ENCODE measurements around the gene KCNJ3.

The KCNJ3 gene, protein sequence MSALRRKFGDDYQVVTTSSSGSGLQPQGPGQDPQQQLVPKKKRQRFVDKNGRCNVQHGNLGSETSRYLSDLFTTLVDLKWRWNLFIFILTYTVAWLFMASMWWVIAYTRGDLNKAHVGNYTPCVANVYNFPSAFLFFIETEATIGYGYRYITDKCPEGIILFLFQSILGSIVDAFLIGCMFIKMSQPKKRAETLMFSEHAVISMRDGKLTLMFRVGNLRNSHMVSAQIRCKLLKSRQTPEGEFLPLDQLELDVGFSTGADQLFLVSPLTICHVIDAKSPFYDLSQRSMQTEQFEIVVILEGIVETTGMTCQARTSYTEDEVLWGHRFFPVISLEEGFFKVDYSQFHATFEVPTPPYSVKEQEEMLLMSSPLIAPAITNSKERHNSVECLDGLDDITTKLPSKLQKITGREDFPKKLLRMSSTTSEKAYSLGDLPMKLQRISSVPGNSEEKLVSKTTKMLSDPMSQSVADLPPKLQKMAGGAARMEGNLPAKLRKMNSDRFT

DNA sequence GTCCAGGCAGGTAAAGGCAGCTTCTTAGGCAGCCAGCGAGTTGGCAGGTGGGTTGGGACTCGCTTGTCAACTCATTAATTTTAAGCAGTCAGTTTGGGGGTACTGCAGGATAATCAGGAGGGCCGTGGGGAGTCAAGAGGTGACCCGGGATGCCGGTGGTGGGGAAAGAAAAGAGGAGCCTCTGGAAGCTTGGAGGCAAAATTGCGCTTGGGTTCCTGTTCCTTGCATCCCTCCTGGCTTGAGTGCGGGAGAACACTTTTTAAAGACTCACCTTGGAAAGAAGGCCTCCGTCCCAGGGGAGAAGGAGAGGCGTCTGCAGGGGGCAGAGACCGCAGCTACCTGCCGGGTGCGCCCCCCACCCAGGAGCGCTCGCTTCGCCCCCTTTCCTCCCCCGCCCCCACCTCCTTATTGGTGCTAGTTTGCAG, at the start of gene KCNJ3:
KCNJ3 (plus strand) TSS at position 400 of the 425 bp plus-strand sequence. CDS start 81 bp downstream, outside the sequence.
- DNase-seq: no peak

DNA sequence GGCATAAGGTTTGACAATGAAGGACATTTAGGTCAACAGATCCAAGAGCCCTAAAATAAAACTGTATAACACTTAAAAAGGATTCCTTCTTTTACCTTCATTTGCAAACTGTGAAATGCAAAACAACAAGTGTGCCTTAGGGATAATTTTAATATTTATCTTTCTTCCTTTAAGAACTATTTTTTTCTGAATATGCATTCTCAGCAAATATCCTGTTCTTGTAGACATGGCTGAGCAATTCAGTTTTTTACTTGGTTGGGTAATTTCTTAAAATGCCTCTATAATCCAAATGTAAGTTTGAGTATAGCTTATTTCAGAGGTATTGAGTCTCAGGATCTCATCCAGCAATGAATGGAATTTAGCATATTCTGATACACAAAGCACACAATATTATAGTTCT, 43.0 kb upstream of the KCNJ3 start:
- no peak for DNase-seq

DNA sequence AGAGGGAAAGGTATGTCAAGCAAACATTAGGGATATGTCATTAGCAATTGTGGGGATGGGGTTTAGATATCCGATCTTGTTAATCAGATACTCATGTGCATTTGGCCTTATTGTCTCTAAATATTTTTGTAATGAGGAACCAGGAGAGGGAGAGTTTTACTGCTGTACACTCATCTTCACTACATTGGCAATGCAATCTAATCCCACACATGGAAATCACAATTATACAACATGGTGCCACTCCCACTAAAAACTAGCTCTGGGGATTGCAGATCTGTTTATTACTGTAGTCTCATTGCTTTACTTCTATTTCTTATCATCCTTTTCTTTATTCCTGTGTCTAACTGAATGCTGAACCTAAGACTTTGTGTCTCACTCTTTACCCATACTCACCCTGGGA, 39.6 kb upstream of the KCNJ3 start:
- no peak for DNase-seq

DNA sequence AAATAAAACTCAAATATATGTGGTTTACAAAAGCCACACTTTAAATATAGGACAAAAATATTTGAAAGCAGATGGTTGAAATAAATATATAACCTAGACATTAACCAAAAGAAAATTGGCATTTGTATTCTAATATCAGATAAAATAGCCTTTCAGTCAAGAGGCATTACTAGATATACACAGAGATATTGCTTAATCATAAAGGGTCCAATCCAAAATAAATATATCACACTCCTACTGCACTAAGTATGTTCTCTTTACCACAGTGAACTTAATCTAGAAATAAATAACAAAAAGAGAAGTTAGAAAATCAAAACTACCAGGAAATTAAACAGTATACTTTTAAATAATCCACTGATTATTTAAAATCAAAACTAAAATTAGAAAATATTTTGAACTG, 34.2 kb upstream of the KCNJ3 start:
- DNase-seq: no peak

DNA sequence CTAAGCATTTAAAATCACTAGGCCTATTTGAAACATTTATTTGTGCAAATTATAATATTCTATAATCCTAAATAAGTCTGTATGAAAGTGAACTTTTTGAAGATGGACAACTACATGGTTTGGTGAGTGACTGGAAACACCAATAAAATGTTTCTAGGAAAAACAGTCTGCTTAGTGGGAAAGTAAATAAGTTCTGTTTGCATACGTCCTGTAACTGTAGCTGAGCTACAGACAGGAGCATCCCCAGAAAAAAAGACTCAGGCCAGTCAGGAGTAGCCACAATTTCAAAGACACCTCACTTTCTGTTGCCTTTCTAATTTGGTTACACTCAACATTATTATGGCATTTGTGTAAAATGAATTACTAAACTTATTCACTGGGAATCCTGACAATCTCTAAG, 28.4 kb upstream of the KCNJ3 start:
- no peak for DNase-seq

DNA sequence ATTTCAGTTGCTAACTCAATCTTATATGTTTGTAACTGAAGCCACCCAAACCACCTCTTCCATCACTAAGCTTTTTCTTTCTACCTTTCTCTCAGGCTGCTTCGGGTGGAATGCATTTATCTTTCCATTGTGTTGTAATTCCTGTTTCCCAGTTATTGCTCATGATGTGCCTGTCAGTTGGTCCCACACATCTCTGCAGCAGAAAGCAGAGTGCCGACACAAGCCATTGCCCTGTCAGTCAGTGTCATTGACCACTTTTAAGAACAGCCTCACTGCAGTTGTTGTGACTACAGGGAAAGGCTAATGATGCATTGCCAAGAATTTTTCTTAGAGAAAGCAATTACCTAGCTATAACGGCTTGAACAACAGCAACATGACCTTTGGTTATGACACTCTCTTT, 24.8 kb upstream of the KCNJ3 start:
- no peak for DNase-seq

DNA sequence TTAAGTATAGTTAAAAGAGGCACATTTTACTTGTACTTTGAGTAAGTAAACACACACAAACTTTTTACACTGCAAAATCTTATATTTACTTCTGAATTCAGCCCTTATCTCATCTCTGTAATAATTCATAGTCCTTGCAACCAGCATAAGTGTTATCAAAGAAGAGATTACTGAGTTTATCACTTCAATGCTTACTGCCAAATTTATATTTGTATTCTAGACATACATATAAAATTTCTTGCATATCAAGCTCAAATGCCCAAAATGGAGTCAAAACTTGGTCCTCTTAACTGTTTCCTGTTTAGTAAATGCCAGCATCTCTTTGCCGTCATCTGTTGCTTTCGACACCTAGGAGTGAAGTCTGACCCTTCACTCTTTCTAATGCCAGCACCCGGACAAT, 21.1 kb upstream of the KCNJ3 start:
- DNase-seq: no peak

DNA sequence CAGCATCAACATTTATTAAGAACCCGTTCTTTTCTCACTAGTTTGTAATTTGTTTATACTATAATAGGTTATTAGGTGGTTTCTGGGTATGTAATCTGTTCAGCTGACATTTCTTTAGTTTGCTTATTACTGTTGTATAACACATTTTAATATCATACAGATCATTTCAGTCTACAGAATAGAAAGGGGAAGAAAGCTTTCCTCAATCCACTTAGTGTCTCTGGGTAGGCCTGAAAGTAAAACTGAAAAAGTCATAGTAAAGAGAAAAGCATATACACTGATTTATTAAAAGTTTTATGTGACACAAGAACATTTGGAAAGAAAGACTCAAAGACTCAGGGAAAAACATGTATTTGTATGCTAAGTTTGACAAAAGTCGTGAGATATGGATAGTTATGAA, 16.8 kb upstream of the KCNJ3 start:
- no peak for DNase-seq

DNA sequence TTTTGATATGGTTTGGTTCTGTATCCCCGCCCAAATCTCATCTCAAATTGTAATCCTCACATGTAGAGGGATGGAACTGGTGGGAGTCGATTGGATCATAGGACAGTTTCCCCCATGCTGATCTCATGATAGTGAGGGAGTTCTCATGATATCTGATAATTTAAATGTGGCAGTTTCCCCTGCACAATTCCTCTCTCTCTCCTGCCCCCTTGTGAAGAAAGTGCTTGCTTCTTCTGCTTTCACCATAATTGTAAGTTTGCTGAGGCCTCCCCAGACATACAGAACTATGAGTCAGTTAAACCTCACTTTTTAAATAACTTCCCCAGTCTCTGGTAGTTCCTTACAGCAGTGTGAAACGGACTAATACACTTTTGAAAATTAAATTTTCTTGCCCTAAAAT, 12.3 kb upstream of the KCNJ3 start:
- DNase-seq: no peak

DNA sequence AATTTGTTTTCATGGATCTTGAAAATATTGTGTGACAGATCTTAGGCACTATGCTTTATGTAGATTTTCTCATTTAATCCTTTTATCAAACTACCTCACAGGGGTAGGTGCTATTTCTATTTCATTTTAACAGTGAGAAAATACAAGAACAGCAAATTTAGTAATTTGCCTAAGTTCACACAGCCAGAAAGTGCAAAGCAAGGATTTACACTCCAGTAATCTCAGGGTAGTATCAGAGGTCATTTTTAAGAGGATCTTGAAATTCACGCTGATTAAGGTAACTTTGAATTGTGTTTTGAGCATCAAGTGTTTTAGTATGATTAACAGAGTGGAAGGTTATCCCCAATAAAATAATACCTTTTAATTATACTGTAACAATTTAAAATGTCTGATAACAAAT, 10.1 kb upstream of the KCNJ3 start:
- DNase-seq: no peak

DNA sequence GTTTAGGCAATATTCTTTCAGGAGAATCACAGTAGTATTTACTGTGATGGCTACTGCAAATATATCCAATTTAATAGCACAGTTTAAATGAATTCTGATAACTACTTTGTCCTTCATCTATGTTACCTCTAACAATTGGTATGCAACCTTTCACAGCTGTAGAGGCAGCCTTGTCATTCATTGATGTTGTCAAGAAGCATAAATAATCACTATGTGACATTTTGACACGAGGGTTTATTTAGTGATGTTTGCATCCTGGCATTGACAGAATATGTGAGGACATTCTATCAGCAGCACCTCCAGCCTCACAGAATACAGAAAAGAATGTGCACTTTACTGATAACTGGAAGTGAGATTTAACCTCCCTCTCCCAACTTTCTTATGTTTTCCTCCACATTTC, 9.3 kb upstream of the KCNJ3 start:
- DNase-seq: no peak

DNA sequence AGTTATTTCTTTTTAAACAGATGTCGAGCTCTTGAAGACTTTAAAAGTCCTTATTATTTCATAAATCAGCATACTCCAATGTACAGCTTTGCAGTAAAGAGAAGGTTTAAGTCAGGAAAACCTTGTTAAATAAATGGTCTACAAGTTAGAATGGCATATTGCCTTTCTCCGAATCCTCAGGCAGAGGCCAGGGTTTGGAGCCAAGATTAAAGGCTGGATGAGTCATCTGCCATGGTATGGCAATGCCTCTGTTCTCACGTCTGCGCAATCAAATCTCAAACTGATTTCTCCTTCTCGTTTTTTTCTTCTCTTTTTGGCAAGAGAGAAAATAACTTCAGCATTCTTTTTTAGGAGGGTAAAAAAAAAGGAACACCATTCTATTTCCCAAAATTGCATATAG, 5.6 kb upstream of the KCNJ3 start:
- no peak for DNase-seq

DNA sequence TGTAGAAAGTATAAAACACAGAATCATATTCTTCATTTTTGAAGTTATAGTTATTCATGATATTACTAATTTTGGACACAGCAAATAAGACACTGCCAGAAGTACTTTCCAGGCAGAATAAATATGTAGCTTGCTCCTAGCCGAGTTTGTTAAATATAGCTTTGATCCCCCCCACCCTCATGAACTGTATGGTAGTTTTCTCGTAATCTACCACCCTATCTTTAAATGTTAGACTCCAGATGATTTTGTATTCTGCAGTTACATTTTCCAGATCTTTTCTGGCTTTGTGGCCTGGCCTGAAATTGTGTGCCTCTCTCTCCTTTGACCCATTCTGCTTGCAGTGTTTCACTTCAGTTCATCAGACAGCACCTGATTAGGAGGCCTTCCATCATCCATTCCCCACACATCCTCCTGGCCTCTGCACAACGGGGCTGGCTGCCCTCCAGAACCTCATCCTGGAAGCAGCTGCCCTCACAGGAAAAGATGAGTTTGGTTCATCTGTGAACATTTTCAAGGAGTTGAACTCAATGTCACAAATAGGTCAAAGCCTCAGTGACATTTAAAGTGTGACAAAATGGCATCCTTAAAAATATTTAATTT, 4.7 kb upstream of the KCNJ3 start:
- DNase-seq: no peak

DNA sequence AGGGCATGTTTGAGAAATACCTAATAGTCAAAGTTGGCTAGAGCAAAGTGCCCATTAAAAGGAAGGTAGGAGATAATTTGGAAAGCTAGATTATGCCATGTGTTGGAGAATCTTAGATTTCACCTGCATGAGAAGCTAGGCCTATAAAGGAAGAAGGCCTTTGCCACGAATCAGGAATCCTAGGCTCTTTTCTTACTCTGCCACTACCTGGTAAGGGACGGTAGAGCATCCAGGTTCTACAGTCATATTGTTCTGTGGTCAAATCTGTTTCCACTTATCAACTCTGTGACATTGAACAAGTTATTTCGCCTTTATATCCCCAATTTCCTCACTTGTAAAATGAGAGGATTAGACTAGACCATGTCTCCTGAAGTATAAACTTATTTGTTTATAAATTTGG, 3.6 kb upstream of the KCNJ3 start:
- no peak for DNase-seq

DNA sequence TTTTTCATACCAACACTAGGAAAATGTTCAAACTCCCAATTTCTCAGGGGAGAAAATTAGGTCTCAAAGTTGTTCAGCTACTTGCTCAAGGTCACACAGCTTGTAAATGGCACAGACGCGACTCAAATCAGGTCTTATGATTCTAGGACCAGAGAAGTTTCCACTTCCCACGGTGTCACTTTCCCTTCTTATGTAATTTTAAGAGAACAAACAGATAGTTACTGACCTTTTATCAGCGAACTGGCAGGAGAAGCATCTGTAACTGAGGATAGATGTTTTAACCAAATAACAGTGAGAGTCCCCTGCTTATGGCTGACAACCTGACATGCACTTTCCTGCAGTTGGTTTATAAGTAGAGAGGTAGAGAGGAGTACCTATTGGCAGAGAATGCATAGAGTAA, 2.1 kb upstream of the KCNJ3 start:
- DNase-seq: no peak

DNA sequence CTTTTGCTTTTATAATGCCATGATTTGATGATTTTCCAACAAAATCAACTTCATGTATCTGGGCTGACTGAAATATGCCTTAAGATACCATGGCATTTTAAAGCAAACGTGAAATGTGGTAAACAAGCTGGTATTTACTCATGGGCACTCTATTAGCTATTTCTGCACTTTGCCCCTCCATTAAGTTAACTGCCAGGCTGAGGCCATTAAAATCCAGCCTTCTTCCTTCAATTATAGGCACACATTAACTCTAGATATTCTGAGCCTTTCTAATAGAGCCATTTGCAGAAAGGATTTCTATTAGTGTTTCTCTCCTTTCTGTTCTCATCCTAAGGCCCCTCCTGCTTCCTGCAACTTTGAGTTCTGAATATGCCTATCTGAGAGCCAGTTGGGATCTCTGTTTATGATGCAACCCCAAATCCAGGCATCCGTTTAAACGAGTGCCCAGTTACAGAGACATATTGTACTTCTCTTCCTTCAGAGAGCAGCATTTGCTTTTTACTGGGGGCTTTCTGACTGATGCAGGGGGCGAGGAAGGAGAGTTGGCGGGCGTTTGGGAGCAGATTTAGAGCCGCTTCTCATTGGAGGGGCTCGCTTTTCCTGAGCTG, 1.6 kb upstream of the KCNJ3 start:
- DNase-seq: no peak

DNA sequence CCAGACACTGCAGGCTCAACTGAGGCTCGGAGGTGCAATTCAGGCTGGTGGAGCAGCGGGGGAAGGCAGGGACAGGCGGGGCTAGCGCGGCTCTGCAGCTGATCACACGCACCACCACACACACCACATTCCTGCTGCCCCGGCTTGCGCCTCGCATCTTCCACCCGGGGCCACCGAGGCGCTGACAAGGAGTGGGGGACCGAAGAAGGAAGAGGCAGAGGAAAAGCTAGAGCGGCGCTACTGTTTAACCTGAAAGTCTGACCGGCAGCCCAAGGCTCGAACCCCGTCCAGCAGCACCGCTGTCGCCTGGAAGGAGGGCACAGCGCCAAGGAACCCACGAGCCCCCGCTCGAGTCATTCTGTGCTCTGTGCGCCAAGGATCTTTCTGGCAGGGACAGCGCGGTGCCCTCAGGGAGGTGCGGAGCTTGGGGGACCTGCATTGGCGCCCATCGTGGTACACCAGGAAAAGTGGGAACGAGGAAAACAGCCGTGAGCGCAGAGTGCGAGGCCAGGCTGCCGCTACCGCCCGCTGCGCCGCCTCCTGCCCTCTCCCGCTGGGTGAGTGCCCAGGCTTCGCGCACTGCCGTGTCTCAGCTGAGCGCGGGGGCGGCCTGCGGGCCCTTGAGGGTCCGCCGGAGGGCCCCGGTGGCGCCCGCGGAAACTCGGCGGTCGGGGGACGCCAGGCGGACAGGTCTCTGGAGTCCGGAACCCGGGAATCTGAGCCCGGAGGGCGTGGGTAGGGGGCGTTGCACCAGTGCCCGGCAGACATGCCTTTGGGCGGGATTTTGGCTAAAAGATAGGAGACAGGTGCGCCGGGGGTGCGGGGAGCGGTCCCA, 860 bp upstream of the KCNJ3 start:
- DNase-seq: no peak

DNA sequence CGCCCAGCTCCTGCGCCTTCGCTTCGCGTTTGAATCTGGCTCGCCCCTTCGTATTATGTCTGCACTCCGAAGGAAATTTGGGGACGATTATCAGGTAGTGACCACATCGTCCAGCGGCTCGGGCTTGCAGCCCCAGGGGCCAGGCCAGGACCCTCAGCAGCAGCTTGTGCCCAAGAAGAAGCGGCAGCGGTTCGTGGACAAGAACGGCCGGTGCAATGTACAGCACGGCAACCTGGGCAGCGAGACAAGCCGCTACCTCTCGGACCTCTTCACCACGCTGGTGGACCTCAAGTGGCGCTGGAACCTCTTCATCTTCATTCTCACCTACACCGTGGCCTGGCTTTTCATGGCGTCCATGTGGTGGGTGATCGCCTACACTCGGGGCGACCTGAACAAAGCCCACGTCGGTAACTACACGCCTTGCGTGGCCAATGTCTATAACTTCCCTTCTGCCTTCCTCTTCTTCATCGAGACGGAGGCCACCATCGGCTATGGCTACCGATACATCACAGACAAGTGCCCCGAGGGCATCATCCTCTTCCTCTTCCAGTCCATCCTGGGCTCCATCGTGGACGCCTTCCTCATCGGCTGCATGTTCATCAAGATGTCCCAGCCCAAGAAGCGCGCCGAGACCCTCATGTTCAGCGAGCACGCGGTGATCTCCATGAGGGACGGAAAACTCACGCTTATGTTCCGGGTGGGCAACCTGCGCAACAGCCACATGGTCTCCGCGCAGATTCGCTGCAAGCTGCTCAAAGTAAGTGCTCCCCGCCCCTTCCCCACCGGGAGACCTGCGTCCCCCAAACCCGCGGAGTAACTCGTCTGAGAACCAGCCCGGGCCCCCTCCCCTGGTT, 453 bp downstream of the KCNJ3 start:
- no peak for DNase-seq

DNA sequence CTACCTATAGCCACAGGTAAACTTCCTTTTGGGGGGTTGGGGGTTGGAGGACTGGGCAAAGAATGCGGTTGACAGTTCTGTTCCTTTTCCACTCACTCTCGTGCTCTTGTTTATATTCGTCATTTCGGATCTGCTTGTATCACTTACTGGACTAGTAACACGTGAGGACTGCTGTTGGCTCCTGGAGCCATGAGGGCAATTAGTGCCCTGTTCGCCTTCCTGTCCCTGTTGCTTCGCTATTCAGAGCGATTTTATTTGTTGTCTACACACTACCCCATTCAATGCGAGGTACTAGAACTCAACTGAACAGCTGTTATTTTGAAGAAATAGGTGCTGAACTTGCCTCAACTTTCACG, 1.1 kb downstream of the KCNJ3 start:
- DNase-seq: no peak

DNA sequence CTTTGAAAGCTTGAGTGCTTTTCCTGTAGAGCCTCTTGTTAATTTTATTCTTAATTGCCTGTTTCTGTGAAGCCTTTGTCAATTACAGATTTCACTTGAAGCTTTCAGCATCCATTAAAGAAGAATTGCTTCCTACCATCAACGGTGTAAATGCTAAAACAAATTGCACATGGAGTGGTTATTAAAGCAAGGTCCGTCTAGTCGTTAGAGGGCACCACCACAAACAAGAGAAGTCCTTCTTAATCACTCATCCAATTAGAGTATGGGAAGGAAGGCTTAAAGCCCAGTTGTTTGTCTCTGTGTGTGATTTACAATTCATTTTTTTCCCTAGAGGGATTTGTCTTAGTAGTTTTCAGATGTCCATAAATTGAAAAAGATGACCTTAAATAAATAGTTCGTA, 1.6 kb downstream of the KCNJ3 start:
- no peak for DNase-seq

DNA sequence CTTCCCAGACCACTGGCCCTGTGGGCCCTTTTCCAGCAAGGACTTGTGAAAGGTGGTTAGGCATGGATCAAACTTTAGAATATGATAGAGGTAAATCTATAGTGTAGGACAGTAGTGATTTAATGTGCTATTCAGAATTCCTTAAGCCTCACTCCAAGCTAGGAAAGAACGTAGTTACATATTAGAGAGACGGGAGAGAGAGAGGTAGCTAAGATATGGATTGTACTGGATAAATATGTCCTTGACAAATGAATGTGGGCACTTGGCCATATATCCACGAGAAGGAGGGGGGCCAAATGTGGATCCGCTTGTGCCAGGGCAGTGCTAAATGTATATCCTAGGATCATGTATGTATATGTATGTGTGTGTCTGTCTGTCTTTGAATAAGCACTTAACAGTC, 6.5 kb downstream of the KCNJ3 start:
- DNase-seq: no peak

DNA sequence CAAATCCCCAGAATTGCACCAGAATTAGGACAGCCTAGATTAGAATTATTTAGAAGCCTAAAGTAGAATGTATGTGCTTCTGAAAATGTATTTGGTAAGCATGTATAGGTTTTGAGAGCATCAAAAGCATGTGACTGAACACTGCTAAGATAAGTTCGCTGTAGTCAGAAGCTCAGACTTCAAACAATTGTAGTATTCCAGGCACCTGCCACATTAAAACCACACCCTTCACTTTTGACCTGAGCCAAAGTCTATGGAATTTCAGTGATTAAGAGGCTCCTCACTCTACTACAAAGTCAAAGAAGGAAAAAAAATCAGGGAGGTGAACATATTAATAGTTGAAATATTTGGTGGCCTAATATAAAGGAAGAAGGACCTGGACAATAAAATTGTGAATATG, 8.2 kb downstream of the KCNJ3 start:
- DNase-seq: no peak

Data from SIG-M5 (cell line).